H1 (cell line): ENCODE results near the gene CEMIP2.

Experiments
- BRCA1 ChIP-seq: IDR thresholded peaks from 2 replicates; pipeline ENCODE4 v1.6.1; 2012; ENCODE audit warnings: low read depth, low read length, improper control_type of control experiment
- CEBPB ChIP-seq: IDR thresholded peaks from 2 replicates; pipeline ENCODE4 v1.6.1; 2012; ENCODE audit warnings: low read depth, low read length
- CREB1 ChIP-seq: IDR thresholded peaks from 2 replicates; pipeline ENCODE4 v1.6.1; 2012; ENCODE audit warnings: inconsistent platforms
- CTCF ChIP-seq, 3 experiments: IDR thresholded peaks; 1 replicate in 2 of 3; 2 replicates in 1 of 3; pipeline versions ENCODE4 v1.5.1 to v1.6.1; 2011; ENCODE audit warnings: low read length in 3 of 3, mild to moderate bottlenecking in 3 of 3, inconsistent platforms in 2 of 3, low read depth in 1 of 3, moderate library complexity in 1 of 3; ENCODE audit not compliant: insufficient read depth in 1 of 3; ENCODE audit errors: control extremely low read depth in 1 of 3
- EP300 ChIP-seq, 2 experiments: IDR thresholded peaks; 1 replicate in 1 of 2; 2 replicates in 1 of 2; pipeline ENCODE4 v1.6.1; 2011 to 2012; ENCODE audit warnings: low read depth in 2 of 2, low read length in 2 of 2, mild to moderate bottlenecking in 2 of 2, borderline replicate concordance in 1 of 2, inconsistent platforms in 1 of 2, moderate library complexity in 1 of 2
- EZH2 ChIP-seq: fragments of 200-600 bp; sonication (generic); IDR thresholded peaks from 2 replicates; pipeline ENCODE4 v1.7.1; 2012; ENCODE audit warnings: low read depth, mild to moderate bottlenecking, moderate library complexity, low read length, inconsistent platforms; ENCODE audit not compliant: severe bottlenecking
- KDM5A ChIP-seq: fragments of 200-600 bp; IDR thresholded peaks from 2 replicates; pipeline ENCODE4 v1.7.1; 2012; ENCODE audit warnings: mild to moderate bottlenecking, low read length, inconsistent platforms, mixed read lengths
- NRF1 ChIP-seq: IDR thresholded peaks from 2 replicates; pipeline ENCODE4 v1.6.1; 2011; ENCODE audit warnings: mild to moderate bottlenecking, low read depth, low read length, improper control_type of control experiment
- POLR2A ChIP-seq, 2 experiments: IDR thresholded peaks; 1 replicate in 1 of 2; 2 replicates in 1 of 2; pipeline ENCODE4 v1.6.1; 2011; ENCODE audit warnings: low read depth in 2 of 2, low read length in 2 of 2, mild to moderate bottlenecking in 2 of 2; ENCODE audit errors: control extremely low read depth in 1 of 2
- POLR2AphosphoS5 ChIP-seq: IDR thresholded peaks from 2 replicates; pipeline ENCODE4 v1.6.1; 2011; ENCODE audit warnings: low read depth, low read length
- RAD21 ChIP-seq, 2 experiments: IDR thresholded peaks in 1 of 2; conservative IDR thresholded peaks in 1 of 2; 2 replicates each; pipeline ENCODE4 v1.6.1; 2011; ENCODE audit warnings: low read depth in 2 of 2, low read length in 2 of 2, improper control_type of control experiment in 1 of 2, inconsistent platforms in 1 of 2, mild to moderate bottlenecking in 1 of 2, moderate library complexity in 1 of 2
- SUZ12 ChIP-seq: fragments of 200-600 bp; sonication (generic); IDR thresholded peaks from 2 replicates; pipeline ENCODE4 v1.6.1; 2012; ENCODE audit warnings: mild to moderate bottlenecking, inconsistent platforms, low read length, moderate library complexity, mixed read lengths
- ZNF274 ChIP-seq: IDR thresholded peaks from 2 replicates; pipeline ENCODE4 v1.7.0; 2012; ENCODE audit warnings: low read length, borderline replicate concordance; ENCODE audit errors: extremely low read depth

DNA sequence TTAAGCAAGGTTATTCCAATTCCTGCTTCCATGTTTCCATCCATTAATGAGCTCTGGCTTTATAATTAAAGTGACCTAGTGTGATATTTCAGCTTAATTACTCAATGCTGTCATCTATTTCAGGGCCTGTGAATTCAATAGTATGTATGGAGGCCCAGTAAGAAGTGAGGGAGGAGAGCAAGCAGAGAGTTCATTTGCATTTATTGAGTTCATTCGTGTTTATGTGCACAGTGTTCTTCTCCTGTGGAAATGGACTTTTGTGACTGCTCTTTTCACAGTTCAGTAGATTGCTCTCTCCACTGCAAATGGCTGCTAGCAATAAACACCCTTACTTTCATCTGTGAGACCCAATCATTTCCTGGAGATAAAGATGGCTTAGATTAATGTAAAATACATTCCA is 130.9 kb downstream of the CEMIP2 start:
- TF ChIP-seq POLR2AphosphoS5: no peak
- no peak for TF ChIP-seq ZNF274
- no peak for TF ChIP-seq CEBPB
- TF ChIP-seq EZH2: no peak
- TF ChIP-seq CTCF (IDR thresholded peaks at IDR 0.05; ENCODE audit: control extremely low read depth in 1 of 3, insufficient read depth in 1 of 3, low read depth in 1 of 3, low read length in 3 of 3): no peak
- TF ChIP-seq KDM5A: no peak
- TF ChIP-seq POLR2A (IDR thresholded peaks at IDR 0.05; ENCODE audit: control extremely low read depth in 1 of 2, low read depth in 2 of 2, low read length in 2 of 2): no peak
- no peak for TF ChIP-seq CREB1
- TF ChIP-seq NRF1: no peak
- no peak for TF ChIP-seq SUZ12
- TF ChIP-seq BRCA1: no peak
- no peak for TF ChIP-seq EP300 (IDR thresholded peaks at IDR 0.05; ENCODE audit: borderline replicate concordance in 1 of 2, low read depth in 2 of 2, low read length in 2 of 2)
- no peak for TF ChIP-seq RAD21 (IDR thresholded peaks at IDR 0.05 in 1 of 2, conservative IDR thresholded peaks at IDR 0.05 in 1 of 2; ENCODE audit: low read depth in 2 of 2, low read length in 2 of 2)
